ENCODE data around the gene ADGRV1.

The ADGRV1 gene

GRCh38 chr5:91119981-91120850, 561.6 kb downstream of the ADGRV1 start:
- Histone ChIP-seq H3K4me2 (ENCODE audit: low read depth, low read length, poor library complexity, severe bottlenecking) (no peak overlapping the region), H3K4me3 (ENCODE audit: insufficient read depth, low read length, poor library complexity, severe bottlenecking) (no peak overlapping the region), H3K9me3 (ENCODE audit: insufficient read depth, low read length) (no peaks in the 10 kb centered on the region), H3K27me3 (ENCODE audit: low read length) (no peaks in the 10 kb centered on the region), H2AFZ (ENCODE audit: low read depth, low read length, severe bottlenecking) (no peak overlapping the region), H3K9me2 (replicated peaks; ENCODE audit: insufficient read depth, low read length) (no peaks in the 10 kb centered on the region), H3K9ac (ENCODE audit: low read length) (no peak overlapping the region), H4K20me1 (ENCODE audit: low read depth, low read length) (no peaks in the 10 kb centered on the region), H3K27ac (ENCODE audit: low read depth, low read length) (no peak overlapping the region), H3K36me3 (ENCODE audit: low read length) (no peaks in the 10 kb centered on the region), H3K79me2 (ENCODE audit: insufficient read depth, low read length) (no peaks in the 10 kb centered on the region), H3F3A (ENCODE audit: insufficient read depth) (no peaks in the 10 kb centered on the region)
- no peak for TF ChIP-seq CTCF (IDR thresholded peaks at IDR 0.05; ENCODE audit: insufficient read depth, low read length, poor library complexity, severe bottlenecking)
- TF ChIP-seq EZH2phosphoT487 (conservative IDR thresholded peaks at IDR 0.05; ENCODE audit: low read length): no peak

GRCh38 chr5:91121347-91121993, 562.9 kb downstream of the ADGRV1 start:
- no peak for TF ChIP-seq EZH2phosphoT487 (conservative IDR thresholded peaks at IDR 0.05; ENCODE audit: low read length)
- TF ChIP-seq CTCF (IDR thresholded peaks at IDR 0.05; ENCODE audit: insufficient read depth, low read length, poor library complexity, severe bottlenecking): no peak
- Histone ChIP-seq H3K79me2 (ENCODE audit: insufficient read depth, low read length) (no peaks in the 10 kb centered on the region), H3K9me3 (ENCODE audit: insufficient read depth, low read length) (no peaks in the 10 kb centered on the region), H3K27ac (ENCODE audit: low read depth, low read length) (no peak overlapping the region), H3K36me3 (ENCODE audit: low read length) (no peaks in the 10 kb centered on the region), H3K27me3 (ENCODE audit: low read length) (no peaks in the 10 kb centered on the region), H3K4me3 (ENCODE audit: insufficient read depth, low read length, poor library complexity, severe bottlenecking) (no peak overlapping the region), H3K4me2 (ENCODE audit: low read depth, low read length, poor library complexity, severe bottlenecking) (no peak overlapping the region), H3F3A (ENCODE audit: insufficient read depth) (no peaks in the 10 kb centered on the region), H3K9me2 (replicated peaks; ENCODE audit: insufficient read depth, low read length) (no peaks in the 10 kb centered on the region), H2AFZ (ENCODE audit: low read depth, low read length, severe bottlenecking) (no peak overlapping the region), H4K20me1 (ENCODE audit: low read depth, low read length) (no peaks in the 10 kb centered on the region), H3K9ac (ENCODE audit: low read length) (no peak overlapping the region)

- H3K9me2 ChIP-seq (replicated peaks; ENCODE audit: insufficient read depth, low read length): no peaks in the 10 kb centered on the region
- no peaks in the 10 kb centered on the region for H4K20me1 ChIP-seq (ENCODE audit: low read depth, low read length)
- no peak overlapping the region for H3K27ac ChIP-seq (ENCODE audit: low read depth, low read length)
- TF ChIP-seq EZH2phosphoT487 (conservative IDR thresholded peaks at IDR 0.05; ENCODE audit: low read length) (no peak), CTCF (IDR thresholded peaks at IDR 0.05; ENCODE audit: insufficient read depth, low read length, poor library complexity, severe bottlenecking) (no peak)
- H2AFZ ChIP-seq (ENCODE audit: low read depth, low read length, severe bottlenecking): no peak overlapping the region
- H3K79me2 ChIP-seq (ENCODE audit: insufficient read depth, low read length): no peaks in the 10 kb centered on the region
- H3K36me3 ChIP-seq (ENCODE audit: low read length): no peaks in the 10 kb centered on the region
- H3K9ac ChIP-seq (ENCODE audit: low read length): no peak overlapping the region
- H3K9me3 ChIP-seq (ENCODE audit: insufficient read depth, low read length): no peaks in the 10 kb centered on the region
- no peaks in the 10 kb centered on the region for H3K27me3 ChIP-seq (ENCODE audit: low read length)
- no peak overlapping the region for H3K4me3 ChIP-seq (ENCODE audit: insufficient read depth, low read length, poor library complexity, severe bottlenecking)
- H3K4me2 ChIP-seq (ENCODE audit: low read depth, low read length, poor library complexity, severe bottlenecking): no peak overlapping the region
- no peaks in the 10 kb centered on the region for H3F3A ChIP-seq (ENCODE audit: insufficient read depth)
Measured at GRCh38 chr5:91122651-91123050, 564.1 kb downstream of the ADGRV1 start.

Measured in SU-DHL-6 (cell line).